PC-3 (cell line): ENCODE measurements around the gene DIP2B.

Source experiments
- EZH2 ChIP-seq: fragments of 300-600 bp; sonication (generic); IDR thresholded peaks from one replicate; pipeline ENCODE4 v1.6.1; 2017; ENCODE audit warnings: antibody characterized with exemption, mild to moderate bottlenecking, low read length; ENCODE audit not compliant: unreplicated experiment
- EZH2phosphoT487 ChIP-seq: fragments of 300-600 bp; sonication (generic); IDR thresholded peaks from 2 replicates; pipeline ENCODE4 v1.6.1; 2018; ENCODE audit warnings: mild to moderate bottlenecking, antibody characterized with exemption, low read length, borderline replicate concordance
- TF ChIP-seq, protein P1 (sequence below): fragments of 300-600 bp; sonication (generic); conservative IDR thresholded peaks from 2 replicates; pipeline ENCODE4 v1.5.1; 2017; ENCODE audit warnings: antibody characterized with exemption, low read depth, mild to moderate bottlenecking, low read length

DNA sequence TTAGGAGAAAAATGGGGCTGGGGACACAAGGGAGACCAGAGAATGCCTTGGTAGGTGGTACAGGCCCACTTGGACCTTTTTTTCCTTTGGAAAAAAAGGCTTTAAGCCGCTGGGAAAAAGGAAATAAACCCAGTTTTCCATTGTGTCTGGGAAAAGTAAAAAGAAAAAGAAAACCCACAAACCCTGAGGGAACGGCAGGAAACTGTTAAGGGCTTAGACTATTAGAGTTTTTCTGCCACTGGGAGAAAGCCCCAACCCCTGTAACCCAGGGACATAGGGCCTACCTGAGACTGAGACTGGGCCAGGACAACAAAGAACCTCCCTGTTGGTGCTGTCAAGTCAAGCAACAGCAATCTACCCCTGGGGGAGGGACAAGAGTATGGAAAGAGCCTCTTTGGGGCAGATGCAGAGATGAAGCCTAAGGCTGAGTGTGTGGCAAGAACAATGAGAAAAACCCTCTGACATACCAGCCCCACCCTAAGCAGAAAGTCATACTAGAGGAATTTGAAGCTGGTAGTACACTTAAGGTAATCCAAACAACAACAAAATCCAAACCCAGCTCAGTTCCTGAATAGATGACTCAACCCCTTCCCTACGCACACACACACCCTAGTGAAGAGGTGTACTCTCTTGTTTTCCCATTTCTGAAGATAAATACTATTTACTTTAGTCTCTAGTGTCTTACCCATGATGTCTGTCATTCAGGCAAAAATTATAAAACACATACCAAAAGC is 281.9 kb downstream of the DIP2B start:
- TF ChIP-seq, protein P1, sequence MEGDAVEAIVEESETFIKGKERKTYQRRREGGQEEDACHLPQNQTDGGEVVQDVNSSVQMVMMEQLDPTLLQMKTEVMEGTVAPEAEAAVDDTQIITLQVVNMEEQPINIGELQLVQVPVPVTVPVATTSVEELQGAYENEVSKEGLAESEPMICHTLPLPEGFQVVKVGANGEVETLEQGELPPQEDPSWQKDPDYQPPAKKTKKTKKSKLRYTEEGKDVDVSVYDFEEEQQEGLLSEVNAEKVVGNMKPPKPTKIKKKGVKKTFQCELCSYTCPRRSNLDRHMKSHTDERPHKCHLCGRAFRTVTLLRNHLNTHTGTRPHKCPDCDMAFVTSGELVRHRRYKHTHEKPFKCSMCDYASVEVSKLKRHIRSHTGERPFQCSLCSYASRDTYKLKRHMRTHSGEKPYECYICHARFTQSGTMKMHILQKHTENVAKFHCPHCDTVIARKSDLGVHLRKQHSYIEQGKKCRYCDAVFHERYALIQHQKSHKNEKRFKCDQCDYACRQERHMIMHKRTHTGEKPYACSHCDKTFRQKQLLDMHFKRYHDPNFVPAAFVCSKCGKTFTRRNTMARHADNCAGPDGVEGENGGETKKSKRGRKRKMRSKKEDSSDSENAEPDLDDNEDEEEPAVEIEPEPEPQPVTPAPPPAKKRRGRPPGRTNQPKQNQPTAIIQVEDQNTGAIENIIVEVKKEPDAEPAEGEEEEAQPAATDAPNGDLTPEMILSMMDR: no peak
- TF ChIP-seq EZH2: no peak
- TF ChIP-seq EZH2phosphoT487: no peak
